ENCODE measurements around the gene LRPPRC. TPM values are rescaled to one million over a fixed set of nuclear protein-coding genes. Genes with fewer than 3 reads are reported as not detected.

The LRPPRC gene
- total and polyA plus RNA-seq, 2 donors (not counting 3 experiments of a cell fraction or from before 2014, with no cell fraction given): 22.6 to 94.0 TPM

- Histone ChIP-seq H4K20me1 (replicated peaks; ENCODE audit: control insufficient read depth, extremely low read depth, insufficient read depth, low read length) (no peaks in the 10 kb centered on the region), H3K4me1 (ENCODE audit: control insufficient read depth, extremely low read depth, insufficient read depth, low read length) (no peaks in the 10 kb centered on the region), H2AFZ (ENCODE audit: low read depth, low read length) (no peak overlapping the region), H3K9me1 (replicated peaks; ENCODE audit: control insufficient read depth, extremely low read depth, insufficient read depth, low read length) (peaks cover 2% of the 10 kb centered on the region), H3K27ac (ENCODE audit: insufficient read depth, low read depth, low read length) (no peak overlapping the region), H3K27me3 (ENCODE audit: control insufficient read depth in 2 of 2, insufficient read depth in 2 of 2, low read length in 2 of 2) (no peaks in the 10 kb centered on the region), H3K9ac (replicated peaks; ENCODE audit: extremely low read depth, insufficient read depth, low read length) (no peak overlapping the region), H3K4me3 (replicated peaks in 1 of 3; ENCODE audit: insufficient read depth in 1 of 3, low read depth in 1 of 3, low read length in 3 of 3) (no peak overlapping the region), H3K36me3 (ENCODE audit: control insufficient read depth in 2 of 2, extremely low read depth in 1 of 2, insufficient read depth in 2 of 2, low read length in 2 of 2) (peaks cover 0 to 16% of the 10 kb centered on the region in 2 experiments), H3K79me2 (ENCODE audit: control insufficient read depth, insufficient read depth, low read length) (peaks cover 60% of the 10 kb centered on the region), H3K9me3 (replicated peaks; ENCODE audit: control insufficient read depth, insufficient read depth, low read length) (no peaks in the 10 kb centered on the region), H3K4me2 (ENCODE audit: insufficient read depth, low read length) (no peak overlapping the region)
- TF ChIP-seq, protein P1, sequence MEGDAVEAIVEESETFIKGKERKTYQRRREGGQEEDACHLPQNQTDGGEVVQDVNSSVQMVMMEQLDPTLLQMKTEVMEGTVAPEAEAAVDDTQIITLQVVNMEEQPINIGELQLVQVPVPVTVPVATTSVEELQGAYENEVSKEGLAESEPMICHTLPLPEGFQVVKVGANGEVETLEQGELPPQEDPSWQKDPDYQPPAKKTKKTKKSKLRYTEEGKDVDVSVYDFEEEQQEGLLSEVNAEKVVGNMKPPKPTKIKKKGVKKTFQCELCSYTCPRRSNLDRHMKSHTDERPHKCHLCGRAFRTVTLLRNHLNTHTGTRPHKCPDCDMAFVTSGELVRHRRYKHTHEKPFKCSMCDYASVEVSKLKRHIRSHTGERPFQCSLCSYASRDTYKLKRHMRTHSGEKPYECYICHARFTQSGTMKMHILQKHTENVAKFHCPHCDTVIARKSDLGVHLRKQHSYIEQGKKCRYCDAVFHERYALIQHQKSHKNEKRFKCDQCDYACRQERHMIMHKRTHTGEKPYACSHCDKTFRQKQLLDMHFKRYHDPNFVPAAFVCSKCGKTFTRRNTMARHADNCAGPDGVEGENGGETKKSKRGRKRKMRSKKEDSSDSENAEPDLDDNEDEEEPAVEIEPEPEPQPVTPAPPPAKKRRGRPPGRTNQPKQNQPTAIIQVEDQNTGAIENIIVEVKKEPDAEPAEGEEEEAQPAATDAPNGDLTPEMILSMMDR (IDR thresholded peaks at IDR 0.05; ENCODE audit: extremely low read depth in 1 of 2, insufficient read depth in 1 of 2, low read depth in 1 of 2, low read length in 2 of 2): no peak
- TF ChIP-seq EZH2 (IDR thresholded peaks at IDR 0.05; ENCODE audit: borderline replicate concordance, low read depth, low read length, severe bottlenecking): no peak
- TF ChIP-seq, protein P2, sequence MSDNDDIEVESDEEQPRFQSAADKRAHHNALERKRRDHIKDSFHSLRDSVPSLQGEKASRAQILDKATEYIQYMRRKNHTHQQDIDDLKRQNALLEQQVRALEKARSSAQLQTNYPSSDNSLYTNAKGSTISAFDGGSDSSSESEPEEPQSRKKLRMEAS (IDR thresholded peaks at IDR 0.05; ENCODE audit: insufficient read depth, insufficient read length): no peak
- no peak for TF ChIP-seq MYC (IDR thresholded peaks at IDR 0.05; ENCODE audit: low read depth, low read length)
- TF ChIP-seq POLR2AphosphoS5 (IDR thresholded peaks at IDR 0.05; ENCODE audit: insufficient read depth, low read depth, low read length): no peak
- dilution Hi-C loops (cut with MboI; ENCODE audit: extremely low pct_ligation_motif_present, low sequenced_read_pairs) (no loop called here), intact Hi-C loops (cut with micrococcal nuclease) (no loop called here)
- ChIA-PET CTCF (no interaction called here), POLR2A (no interaction called here)
- BruUV-seq (replicated peaks): no TSS peak
- FAIRE-seq: no peak
- DNase-seq (ENCODE audit: low read depth, low spot score): no peak
Measured at GRCh38 chr2:43984533-43984932, 11.3 kb downstream of the LRPPRC start.

GRCh38 chr2:43980902-43981301, 14.9 kb downstream of the LRPPRC start:
- TF ChIP-seq MYC (IDR thresholded peaks at IDR 0.05; ENCODE audit: low read depth, low read length): no peak
- no peak for TF ChIP-seq POLR2A (IDR thresholded peaks at IDR 0.05; ENCODE audit: low read depth, low read length)
- TF ChIP-seq EZH2 (IDR thresholded peaks at IDR 0.05; ENCODE audit: borderline replicate concordance, low read depth, low read length, severe bottlenecking): no peak
- TF ChIP-seq, protein P2 (IDR thresholded peaks at IDR 0.05; ENCODE audit: insufficient read depth, insufficient read length): no peak
- no peak for TF ChIP-seq POLR2AphosphoS5 (IDR thresholded peaks at IDR 0.05; ENCODE audit: insufficient read depth, low read depth, low read length)
- TF ChIP-seq GATA2 (IDR thresholded peaks at IDR 0.05; ENCODE audit: insufficient read depth, insufficient read length, low read depth, low read length): no peak
- no peak for TF ChIP-seq FOS (IDR thresholded peaks at IDR 0.05; ENCODE audit: borderline replicate concordance, insufficient read depth, low read length)
- TF ChIP-seq JUN (IDR thresholded peaks at IDR 0.05; ENCODE audit: borderline replicate concordance, insufficient read depth, insufficient read length, low read depth): no peak
- TF ChIP-seq, protein P1 (IDR thresholded peaks at IDR 0.05; ENCODE audit: extremely low read depth in 1 of 2, insufficient read depth in 1 of 2, low read depth in 1 of 2, low read length in 2 of 2): no peak
- no peaks in the 10 kb centered on the region for H4K20me1 ChIP-seq (replicated peaks; ENCODE audit: control insufficient read depth, extremely low read depth, insufficient read depth, low read length)
- H3K4me1 ChIP-seq (ENCODE audit: control insufficient read depth, extremely low read depth, insufficient read depth, low read length): no peaks in the 10 kb centered on the region
- dilution Hi-C loops (cut with MboI; ENCODE audit: extremely low pct_ligation_motif_present, low sequenced_read_pairs) (no loop called here), intact Hi-C loops (cut with micrococcal nuclease) (no loop called here)
- ChIA-PET CTCF (no interaction called here), POLR2A (no interaction called here)
- H3K36me3 ChIP-seq (ENCODE audit: control insufficient read depth in 2 of 2, extremely low read depth in 1 of 2, insufficient read depth in 2 of 2, low read length in 2 of 2): peaks cover 0 to 26% of the 10 kb centered on the region in 2 experiments
- H3K9ac ChIP-seq (replicated peaks; ENCODE audit: extremely low read depth, insufficient read depth, low read length): no peak overlapping the region
- H3K79me2 ChIP-seq (ENCODE audit: control insufficient read depth, insufficient read depth, low read length): peaks cover 29% of the 10 kb centered on the region
- H3K9me1 ChIP-seq (replicated peaks; ENCODE audit: control insufficient read depth, extremely low read depth, insufficient read depth, low read length): peaks cover 2% of the 10 kb centered on the region
- no peak overlapping the region for H3K27ac ChIP-seq (ENCODE audit: insufficient read depth, low read depth, low read length)
- BruUV-seq (replicated peaks): no TSS peak
- no peak for FAIRE-seq
- no peaks in the 10 kb centered on the region for H3K27me3 ChIP-seq (ENCODE audit: control insufficient read depth in 2 of 2, insufficient read depth in 2 of 2, low read length in 2 of 2)
- no peaks in the 10 kb centered on the region for H3K9me3 ChIP-seq (replicated peaks; ENCODE audit: control insufficient read depth, insufficient read depth, low read length)
- H3K4me3 ChIP-seq (replicated peaks in 1 of 3; ENCODE audit: insufficient read depth in 1 of 3, low read depth in 1 of 3, low read length in 3 of 3): no peak overlapping the region
- DNase-seq (ENCODE audit: low read depth, low spot score): no peak
- no peak overlapping the region for H3K4me2 ChIP-seq (ENCODE audit: insufficient read depth, low read length)
- no peak overlapping the region for H2AFZ ChIP-seq (ENCODE audit: low read depth, low read length)
